Measurements from ENCODE around the gene ADTRP.

Gene ADTRP

GRCh38 chr6:11738234-11738633, 40.4 kb downstream of the ADTRP start:
- no peak overlapping the region for H3K4me3 ChIP-seq (ENCODE audit: low read length)

GRCh38 chr6:11736601-11737000, 42.0 kb downstream of the ADTRP start:
- DNase-seq (ENCODE audit: low read depth, low spot score), result no peak
- no peak overlapping the region for H3K4me3 ChIP-seq (ENCODE audit: low read length)

More at GRCh38 chr6:11738234-11738633, 40.4 kb downstream of the ADTRP start:
- DNase-seq (ENCODE audit: low read depth, low spot score), result no peak

DNA sequence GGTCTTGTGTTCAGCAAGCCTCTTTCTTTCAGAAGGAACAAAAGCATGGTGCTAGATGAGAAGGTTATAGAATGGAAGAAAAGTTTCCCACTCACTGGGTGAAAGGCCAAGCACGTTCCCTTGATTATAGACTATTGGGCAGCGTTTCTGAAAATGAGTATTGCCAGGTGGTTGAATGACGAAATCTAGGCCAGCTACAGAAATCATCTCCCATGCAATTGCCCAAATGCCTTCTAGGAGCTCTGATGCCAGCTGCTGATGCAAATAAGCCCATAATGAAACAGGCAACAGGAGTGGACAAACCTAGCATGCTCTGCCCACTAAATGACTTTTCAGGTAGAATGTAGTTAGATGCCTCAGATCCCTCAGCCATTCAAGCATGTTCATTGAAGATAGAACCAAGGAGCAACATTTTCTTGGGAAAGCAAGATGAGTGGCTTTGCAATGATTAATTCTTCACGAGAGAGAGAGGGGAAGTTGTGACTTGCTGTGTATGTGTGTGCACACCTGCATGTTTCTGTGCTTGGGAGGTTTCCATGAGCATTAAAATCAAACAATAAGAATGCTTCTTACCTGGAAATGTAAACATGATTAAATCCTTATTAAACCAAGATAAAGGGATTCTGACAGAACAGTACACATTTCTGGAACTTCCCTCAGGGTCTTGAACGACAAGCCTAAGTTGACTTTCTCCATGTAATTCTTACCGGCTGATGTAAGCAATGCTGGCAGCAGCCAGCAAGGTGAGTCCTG, 43.6 kb downstream of the ADTRP start:
- no peak for DNase-seq (ENCODE audit: low read depth, low spot score)
- no peak overlapping the region for H3K4me3 ChIP-seq (ENCODE audit: low read length)

GRCh38 chr6:11732036-11732631, 46.5 kb downstream of the ADTRP start:
- no peak overlapping the region for H3K4me3 ChIP-seq (ENCODE audit: low read length)
- no peak for DNase-seq (ENCODE audit: low read depth, low spot score)

DNA sequence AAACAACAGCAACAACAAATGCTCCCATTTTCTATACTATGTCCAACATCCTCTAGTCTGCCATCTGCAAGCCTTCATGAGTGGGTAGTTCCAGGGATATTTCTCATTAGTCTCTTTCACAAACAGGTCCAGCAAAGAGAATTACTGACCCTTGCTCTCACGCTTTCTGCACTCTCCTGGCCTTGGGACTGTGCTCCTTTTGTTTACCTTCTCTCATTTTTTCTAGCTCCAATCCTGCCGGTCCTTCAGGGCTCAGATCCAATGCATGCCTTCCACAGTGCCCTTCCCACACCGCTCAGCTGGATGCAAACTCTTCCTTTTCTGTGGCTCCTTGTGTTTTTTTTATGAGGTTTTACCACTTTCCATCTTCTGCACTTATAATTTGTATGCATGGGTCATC, 47.2 kb downstream of the ADTRP start:
- no peak for DNase-seq (ENCODE audit: low read depth, low spot score)

GRCh38 chr6:11730641-11731040, 48.0 kb downstream of the ADTRP start:
- DNase-seq (ENCODE audit: low read depth, low spot score), result peak; percentile 78
- no peak overlapping the region for H3K4me3 ChIP-seq (ENCODE audit: low read length)

More for the DNA sequence above, 47.2 kb downstream of the ADTRP start:
- H3K4me3 ChIP-seq (ENCODE audit: low read length), result no peak overlapping the region

DNA sequence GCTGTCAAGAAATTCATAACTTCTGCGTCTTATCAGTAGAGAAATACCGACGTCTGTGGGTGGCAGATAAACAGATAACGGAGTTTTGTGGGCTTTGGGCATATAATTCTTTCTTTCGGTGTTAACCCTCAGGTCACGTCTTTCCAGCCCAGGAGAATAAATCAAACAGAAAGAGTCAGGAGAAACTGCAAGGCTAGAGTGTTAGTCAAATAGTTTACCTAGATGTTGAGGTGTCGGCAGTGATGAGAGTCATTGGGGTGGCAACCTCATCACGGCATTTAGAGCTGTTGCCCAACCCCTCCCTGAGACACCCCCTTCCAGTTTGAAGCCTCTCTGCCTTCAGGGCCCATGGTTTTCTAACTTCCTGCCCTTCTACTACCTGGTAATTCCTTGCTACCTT, 49.5 kb downstream of the ADTRP start:
- peak; percentile 85 for DNase-seq (ENCODE audit: low read depth, low spot score)
- H3K4me3 ChIP-seq (ENCODE audit: low read length), result peak overlapping the region; percentile 5

- peak; percentile 66 for DNase-seq (ENCODE audit: low read depth, low spot score)
- H3K4me3 ChIP-seq (ENCODE audit: low read length), result peak overlapping the region; percentile 5
These were observed 50.3 kb downstream of the ADTRP start for GRCh38 chr6:11727998-11728961.

DNA sequence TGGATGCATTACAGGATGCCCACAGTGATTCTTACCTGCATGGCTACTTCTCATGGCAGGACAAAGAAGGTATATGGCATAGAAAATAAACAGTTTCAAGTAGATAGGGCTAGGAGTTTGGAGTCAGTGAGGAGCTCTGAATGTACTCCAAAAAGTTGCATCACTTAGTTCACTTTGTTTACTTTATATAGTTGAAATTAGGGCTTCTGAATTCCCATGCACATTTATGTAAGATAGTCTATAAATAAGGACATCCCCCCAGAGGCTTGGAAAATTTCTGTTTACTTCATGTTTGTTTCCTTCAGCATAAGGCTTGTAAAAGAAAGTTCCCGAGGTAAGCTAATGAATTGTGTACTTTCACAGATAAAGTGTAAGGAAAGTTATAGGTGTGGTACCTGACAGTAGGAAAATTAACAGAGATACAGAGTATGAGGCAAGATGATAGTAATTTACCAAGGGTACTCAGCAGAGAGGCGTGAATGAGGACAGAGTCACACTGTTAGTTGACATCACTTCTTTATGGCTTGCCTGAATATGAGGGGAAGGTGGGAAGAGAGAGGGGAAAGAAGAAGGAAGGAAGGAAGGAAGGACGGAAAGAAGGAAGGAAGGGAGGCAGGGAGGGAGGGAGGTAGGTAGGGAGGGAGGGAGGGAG, 51.1 kb downstream of the ADTRP start:
- H3K4me3 ChIP-seq (ENCODE audit: low read length), result no peak overlapping the region
- DNase-seq (ENCODE audit: low read depth, low spot score), result no peak

GRCh38 chr6:11724286-11724685, 54.3 kb downstream of the ADTRP start:
- DNase-seq (ENCODE audit: low read depth, low spot score), result no peak
- no peak overlapping the region for H3K4me3 ChIP-seq (ENCODE audit: low read length)

GRCh38 chr6:11722805-11723631, 55.6 kb downstream of the ADTRP start:
- DNase-seq (ENCODE audit: low read depth, low spot score), result no peak
- no peak overlapping the region for H3K4me3 ChIP-seq (ENCODE audit: low read length)

DNA sequence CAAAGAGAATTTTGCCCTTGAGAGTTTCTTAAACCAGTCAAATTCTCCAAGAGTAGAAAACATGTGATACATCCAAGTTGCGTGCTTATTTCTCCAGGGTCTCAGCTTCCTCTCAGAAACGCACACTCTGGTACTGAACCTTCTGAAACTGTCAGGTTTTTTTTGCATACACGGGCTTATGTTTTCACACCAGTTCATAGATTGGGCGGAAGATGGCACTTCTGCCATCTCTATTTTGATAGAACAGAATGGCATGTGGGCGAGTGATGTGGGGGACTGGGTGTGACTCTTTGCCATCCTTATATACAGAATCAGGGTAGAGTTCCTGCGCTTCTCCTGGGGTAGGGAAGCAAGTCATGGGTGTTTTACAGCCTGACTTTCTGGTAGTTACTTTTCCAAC, 56.4 kb downstream of the ADTRP start:
- no peak overlapping the region for H3K4me3 ChIP-seq (ENCODE audit: low read length)
- DNase-seq (ENCODE audit: low read depth, low spot score), result no peak

DNA sequence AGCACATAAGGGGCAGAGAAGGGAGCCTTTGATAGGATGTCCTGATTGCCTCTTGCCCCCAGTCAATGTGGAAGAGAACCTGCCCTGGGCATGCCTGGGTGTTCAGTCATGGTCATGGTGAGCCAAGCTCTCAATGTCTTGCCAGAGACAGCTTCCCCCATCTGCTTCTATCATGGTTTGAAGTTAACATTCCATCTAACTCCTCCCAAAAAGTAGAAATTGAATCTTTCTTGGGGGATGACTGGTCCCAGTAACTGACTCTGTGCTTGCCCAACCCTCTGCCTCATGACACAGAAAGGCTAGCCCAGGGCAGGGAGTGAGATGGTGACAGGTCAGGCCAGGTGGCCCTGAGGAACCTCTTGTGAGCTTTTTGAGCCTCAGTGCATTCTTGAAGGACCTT, 60.1 kb downstream of the ADTRP start:
- no peak for DNase-seq (ENCODE audit: low read depth, low spot score)
- H3K4me3 ChIP-seq (ENCODE audit: low read length), result no peak overlapping the region

GRCh38 chr6:11718031-11718430, 60.6 kb downstream of the ADTRP start:
- no peak for DNase-seq (ENCODE audit: low read depth, low spot score)
- no peak overlapping the region for H3K4me3 ChIP-seq (ENCODE audit: low read length)

GRCh38 chr6:11714798-11715285, 63.8 kb downstream of the ADTRP start:
- no peak for DNase-seq (ENCODE audit: low read depth, low spot score)
- no peak overlapping the region for H3K4me3 ChIP-seq (ENCODE audit: low read length)

- no peak overlapping the region for H3K4me3 ChIP-seq (ENCODE audit: low read length)
- no peak for DNase-seq (ENCODE audit: low read depth, low spot score)
These were observed 64.3 kb downstream of the ADTRP start for GRCh38 chr6:11714116-11714797.

DNA sequence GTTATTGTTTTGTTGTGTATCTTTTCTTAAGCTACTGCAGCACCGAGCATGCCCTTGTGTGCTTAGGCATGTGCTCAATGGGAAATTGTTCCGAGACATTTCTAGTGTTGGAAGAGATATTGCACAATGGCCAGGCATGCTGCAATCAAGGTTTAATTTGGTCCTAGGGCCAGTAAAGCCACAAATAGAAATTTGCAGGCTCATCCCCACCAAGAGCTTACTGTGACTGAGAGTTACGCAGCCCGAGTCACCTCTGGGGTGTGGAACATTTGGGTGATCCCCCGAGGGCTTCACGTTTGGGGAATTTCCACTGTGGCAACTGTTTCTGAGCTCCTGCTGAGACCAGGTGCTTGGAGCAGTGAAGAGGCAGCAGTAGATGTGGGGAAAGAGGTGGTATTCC, 65.8 kb downstream of the ADTRP start:
- DNase-seq (ENCODE audit: low read depth, low spot score), result no peak
- no peak overlapping the region for H3K4me3 ChIP-seq (ENCODE audit: low read length)
